ENCODE measurements around the gene GAL3ST1. TPM values are rescaled to one million over a fixed set of nuclear protein-coding genes. Genes with fewer than 3 reads are reported as not detected.

The GAL3ST1 gene
- polyA plus RNA-seq, 1 of the 3 experiments (the other 2 are of a cell fraction), result not detected

GRCh38 chr22:30602049-30602448, 27.6 kb upstream of the GAL3ST1 start:
- ChIA-PET POLR2A (interaction anchor here (0.7 kb wide), 1 partner anchor 11 kb away, joined by 3 read pairs; no protein-coding TSS in a partner anchor), CTCF (interaction anchor here (0.7 to 2.4 kb wide), 11 partner anchors 9 to 175 kb away, joined by 3 to 13 read pairs (median 3); no protein-coding TSS in a partner anchor)
- Histone ChIP-seq H3K36me3 (replicated peaks in 1 of 2; ENCODE audit: control insufficient read depth in 1 of 2, insufficient read depth in 2 of 2, low read length in 1 of 2) (no peaks in the 10 kb centered on the region), H4K20me1 (ENCODE audit: insufficient read depth) (no peaks in the 10 kb centered on the region), H3K9me2 (no peaks in the 10 kb centered on the region), H3K9me3 (no peaks in the 10 kb centered on the region), H3K79me2 (ENCODE audit: insufficient read depth) (no peaks in the 10 kb centered on the region), H3F3A (replicated peaks; ENCODE audit: insufficient read depth) (peaks cover 4% of the 10 kb centered on the region), H3K4me2 (no peak overlapping the region), H3K9ac (no peak overlapping the region), H2AFZ (ENCODE audit: low read depth) (no peak overlapping the region), H3K27me3 (ENCODE audit: insufficient read depth) (no peaks in the 10 kb centered on the region), H3K4me1 (ENCODE audit: control insufficient read depth in 1 of 2, insufficient read depth in 2 of 2, low read depth in 1 of 2, low read length in 1 of 2) (peaks cover 2 to 6% of the 10 kb centered on the region in 2 experiments; a peak in 2 of 4 replicates), H3K27ac (ENCODE audit: low read depth in 2 of 2, low read length in 1 of 2) (no peak overlapping the region), H3K4me3 (ENCODE audit: low read depth in 2 of 2, low read length in 1 of 2) (no peak overlapping the region; a peak in 1 of 4 replicates)
- 56% methylated on average over 3 of the region's 3 CpGs for WGBS (ENCODE audit: low lambda C conversion rate)
- TF ChIP-seq FOXJ3 (CRISPR knock-in tag; IDR thresholded peaks at IDR 0.05) (no peak), CHD2 (IDR thresholded peaks at IDR 0.05; ENCODE audit: low read length, partially characterized antibody) (no peak), MXI1 (IDR thresholded peaks at IDR 0.05; ENCODE audit: low read depth, low read length) (no peak), CTCF (IDR thresholded peaks at IDR 0.05) (peak; percentile 57), RAD21 (IDR thresholded peaks at IDR 0.05; ENCODE audit: low read length) (peak; percentile 53), PBX3 (IDR thresholded peaks at IDR 0.05) (no peak), SMC3 (IDR thresholded peaks at IDR 0.05; ENCODE audit: low read depth, low read length) (peak; percentile 34; the same call in 1 of the 2 replicates), REST (IDR thresholded peaks at IDR 0.05; ENCODE audit: low read depth, low read length) (no peak), ELF1 (IDR thresholded peaks at IDR 0.05) (no peak), GABPA (IDR thresholded peaks at IDR 0.05; ENCODE audit: low read depth) (no peak), MAX (IDR thresholded peaks at IDR 0.05; ENCODE audit: low read depth) (no peak), SIN3A (IDR thresholded peaks at IDR 0.05; ENCODE audit: borderline replicate concordance, low read depth, low read length) (no peak), RXRA (IDR thresholded peaks at IDR 0.05; ENCODE audit: borderline replicate concordance, low read depth) (no peak), USF2 (IDR thresholded peaks at IDR 0.05; ENCODE audit: borderline replicate concordance, low read depth, low read length) (no peak), TCF12 (IDR thresholded peaks at IDR 0.05) (no peak), EZH2phosphoT487 (IDR thresholded peaks at IDR 0.05; ENCODE audit: borderline replicate concordance, low read depth) (no peak), RFX5 (IDR thresholded peaks at IDR 0.05; ENCODE audit: low read length) (no peak), GATA2 (CRISPR knock-in tag; IDR thresholded peaks at IDR 0.05) (no peak)
- DNase-seq, result no peak
